Stimulated activated CD4-positive, alpha-beta T cell treated with anti-CD3 and anti-CD28 coated beads, Interleukin-12 subunit alpha, Interleukin-12 subunit beta, amount 100 ng/mL, for 48 hours (primary cell): ENCODE results near the gene SKP2.

Experiments used
- DNase-seq, 3 donors: peaks; one replicate each; pipeline ENCODE4 v3.0.0-alpha.2; 2020; ENCODE audit warnings: low read depth in 2 of 3, low spot score in 1 of 3

SKP2 gene

GRCh38 chr5:36199620-36200019 is 47.7 kb downstream of the SKP2 start:
- DNase-seq = no peak

- no peak for DNase-seq
Measured at GRCh38 chr5:36200513-36200912, 48.6 kb downstream of the SKP2 start.

GRCh38 chr5:36202521-36202961 is 50.6 kb downstream of the SKP2 start:
- DNase-seq = no peak

GRCh38 chr5:36205329-36205728 is 53.4 kb downstream of the SKP2 start:
- no peak for DNase-seq

GRCh38 chr5:36206913-36207312 is 55.0 kb downstream of the SKP2 start:
- DNase-seq = no peak

- no peak for DNase-seq
Measured at GRCh38 chr5:36208786-36209185, 56.9 kb downstream of the SKP2 start.

- DNase-seq = no peak
Measured at GRCh38 chr5:36209664-36210063, 57.8 kb downstream of the SKP2 start.

- DNase-seq = no peak
Measured at GRCh38 chr5:36214436-36214835, 62.5 kb downstream of the SKP2 start.

- no peak for DNase-seq
Measured at GRCh38 chr5:36215910-36216309, 64.0 kb downstream of the SKP2 start.

- no peak for DNase-seq
Measured at GRCh38 chr5:36217567-36217966, 65.7 kb downstream of the SKP2 start.

GRCh38 chr5:36217988-36218387 is 66.1 kb downstream of the SKP2 start:
- DNase-seq = no peak

GRCh38 chr5:36222620-36223019 is 70.7 kb downstream of the SKP2 start:
- DNase-seq = no peak

GRCh38 chr5:36227046-36227445 is 75.1 kb downstream of the SKP2 start:
- no peak for DNase-seq

- no peak for DNase-seq
Measured at GRCh38 chr5:36228505-36228904, 76.6 kb downstream of the SKP2 start.

GRCh38 chr5:36230151-36230790 is 78.4 kb downstream of the SKP2 start:
- no peak for DNase-seq

GRCh38 chr5:36232533-36232932 is 80.6 kb downstream of the SKP2 start:
- DNase-seq = no peak
